ENCODE data around the gene EVA1B. TPM values are rescaled to one million over a fixed set of nuclear protein-coding genes. Genes with fewer than 3 reads are reported as not detected.

EVA1B gene
- total and polyA plus RNA-seq, 2 of the 13 experiments (the other 11 are each of a cell fraction or from before 2014, with no cell fraction given): 3.9 to 6.6 TPM

GRCh38 chr1:36306210-36306901 lies 17.1 kb downstream of the EVA1B start, which contains the start of gene SH3D21 (continued):
- TF ChIP-seq HNF1A (IDR thresholded peaks at IDR 0.05; ENCODE audit: low read depth): no peak
- TF ChIP-seq HNF1A (CRISPR knock-in tag; IDR thresholded peaks at IDR 0.05; ENCODE audit: borderline replicate concordance): no peak
- no peak for TF ChIP-seq ZNF33A (CRISPR knock-in tag; IDR thresholded peaks at IDR 0.05; ENCODE audit: borderline replicate concordance)
- TF ChIP-seq HIC2 (CRISPR knock-in tag; IDR thresholded peaks at IDR 0.05; ENCODE audit: low read depth): peak; percentile 52; the same call in 1 of the 2 replicates
- TF ChIP-seq XBP1 (CRISPR knock-in tag; IDR thresholded peaks at IDR 0.05): no peak
- no peak for TF ChIP-seq PRDM10 (CRISPR knock-in tag; IDR thresholded peaks at IDR 0.05; ENCODE audit: low read depth)
- no peak for TF ChIP-seq JARID2 (CRISPR knock-in tag; IDR thresholded peaks at IDR 0.05; ENCODE audit: insufficient replicate concordance)
- TF ChIP-seq IRF1 (CRISPR knock-in tag; IDR thresholded peaks at IDR 0.05; ENCODE audit: low read depth): no peak
- no peak for TF ChIP-seq HMGA1 (CRISPR knock-in tag; conservative IDR thresholded peaks at IDR 0.05)
- TF ChIP-seq CEBPG (CRISPR knock-in tag; IDR thresholded peaks at IDR 0.05): no peak
- 0 out of 2 replicates have a peak, but pooled peaks have one; percentile 17 for TF ChIP-seq AHR (CRISPR knock-in tag; IDR thresholded peaks at IDR 0.05)
- TF ChIP-seq ZNF777 (CRISPR knock-in tag; IDR thresholded peaks at IDR 0.05): no peak; the same call in 1 of the 2 replicates
- 0 out of 2 replicates have a peak, but pooled peaks have one; percentile 51 for TF ChIP-seq ZSCAN20 (CRISPR knock-in tag; IDR thresholded peaks at IDR 0.05; ENCODE audit: borderline replicate concordance)
- no peak for TF ChIP-seq AFF4 (CRISPR knock-in tag; IDR thresholded peaks at IDR 0.05)
